NCI-H69 (cell line): Measurements from ENCODE around the gene SPPL3.
"Not testable (repeated sequence)": the region's sequence is repeated elsewhere in the genome, so short reads cannot be mapped to it uniquely, and the experiment has no call there.

Experiments
- DNase-seq: peaks from one replicate; lab custom pipeline; 2025; lab: John Stamatoyannopoulos, UW

Gene SPPL3

GRCh38 chr12:120748242-120748641 is 155.9 kb downstream of the SPPL3 start:
- DNase-seq = no peak

- DNase-seq = no peak
Observed at GRCh38 chr12:120744922-120745493, 159.2 kb downstream of the SPPL3 start.

- no peak for DNase-seq
Observed at GRCh38 chr12:120741476-120742421, 162.4 kb downstream of the SPPL3 start.

GRCh38 chr12:120740871-120741270 is 163.3 kb downstream of the SPPL3 start:
- DNase-seq = no peak

GRCh38 chr12:120739821-120740613 is 164.1 kb downstream of the SPPL3 start:
- no peak for DNase-seq

GRCh38 chr12:120739031-120739762 is 165.0 kb downstream of the SPPL3 start:
- no peak for DNase-seq

- no peak for DNase-seq
Observed at GRCh38 chr12:120738252-120739030, 165.7 kb downstream of the SPPL3 start.

- DNase-seq = no peak
Observed at GRCh38 chr12:120737557-120738251, 166.5 kb downstream of the SPPL3 start.

- no peak for DNase-seq
Observed at GRCh38 chr12:120736404-120737331, 167.5 kb downstream of the SPPL3 start.

- DNase-seq = no peak
Observed at GRCh38 chr12:120735181-120735580, 169.0 kb downstream of the SPPL3 start.

- DNase-seq = no peak
Observed at GRCh38 chr12:120734210-120734609, 169.9 kb downstream of the SPPL3 start.

- DNase-seq = no peak
Observed at GRCh38 chr12:120733574-120733973, 170.6 kb downstream of the SPPL3 start.

GRCh38 chr12:120732198-120732597 is 172.0 kb downstream of the SPPL3 start:
- DNase-seq = not testable (repeated sequence)

- DNase-seq = no peak
Observed at GRCh38 chr12:120726961-120727360, 177.2 kb downstream of the SPPL3 start.

GRCh38 chr12:120726510-120726793 is 177.7 kb downstream of the SPPL3 start:
- no peak for DNase-seq

GRCh38 chr12:120725659-120726509 is 178.3 kb downstream of the SPPL3 start, which contains the start of gene ACADS:
TSS of gene ACADS (plus strand) at chr12:120725826. CDS start at chr12:120725886, 60 bp downstream.
- peak; percentile 96 for DNase-seq

- DNase-seq = peak; percentile 61
Observed at GRCh38 chr12:120725151-120725658, 179.0 kb downstream of the SPPL3 start.

GRCh38 chr12:120724720-120725119 is 179.4 kb downstream of the SPPL3 start:
- no peak for DNase-seq
